ENCODE measurements around the gene SLC8A3. TPM values are rescaled to one million over a fixed set of nuclear protein-coding genes. Genes with fewer than 3 reads are reported as not detected.

Gene SLC8A3
- total and polyA plus RNA-seq, 2 of the 13 experiments (the other 11 are each of a cell fraction or from before 2014, with no cell fraction given): 0.01 to 0.02 TPM

- peaks cover 3 to 45% of the 10 kb centered on the region in 2 experiments for H3K27me3 ChIP-seq (ENCODE audit: control insufficient read depth in 1 of 2, insufficient read depth in 2 of 2, low read length in 2 of 2)
- in situ Hi-C loops (cut with HindIII; ENCODE audit: extremely low pct_ligation_motif_present, low pct_unique_long_range_greater_than_20kb) (no loop called here), intact Hi-C loops (cut with micrococcal nuclease; ENCODE audit: unreplicated experiment) (no loop called here)
- TF ChIP-seq DMAP1 (CRISPR knock-in tag; IDR thresholded peaks at IDR 0.05) (no peak), TEF (CRISPR knock-in tag; IDR thresholded peaks at IDR 0.05) (no peak)
- ChIA-PET POLR2A (no interaction called here), CTCF (ENCODE audit: low intra/inter-chr PET ratio, low total read pairs) (no interaction called here)
- no peak overlapping the region for H3K4me3 ChIP-seq (replicated peaks in 1 of 3; ENCODE audit: insufficient read depth in 1 of 3, low read depth in 2 of 3, low read length in 3 of 3)
- H4K20me1 ChIP-seq (ENCODE audit: insufficient read depth, low read length): no peaks in the 10 kb centered on the region
- peaks cover 7% of the 10 kb centered on the region for H3K4me1 ChIP-seq (ENCODE audit: insufficient read depth, low read length)
- ATAC-seq (no peak), DNase-seq (ENCODE audit: low spot score) (no peak), FAIRE-seq (no peak)
- no peaks in the 10 kb centered on the region for H3K9me3 ChIP-seq (ENCODE audit: low read length)
- H3K9ac ChIP-seq (ENCODE audit: insufficient read depth, low read depth, low read length): no peak overlapping the region
- WGBS (ENCODE audit: low lambda C conversion rate): 45% methylated on average over 6 of the region's 6 CpGs
- H3K79me2 ChIP-seq (ENCODE audit: insufficient read depth, low read length): no peaks in the 10 kb centered on the region
- H3K36me3 ChIP-seq (replicated peaks in 1 of 2; ENCODE audit: control insufficient read depth in 1 of 2, insufficient read depth in 2 of 2, low read length in 2 of 2): no peaks in the 10 kb centered on the region
- BruUV-seq (replicated peaks): no TSS peak
- H3K27ac ChIP-seq (ENCODE audit: extremely low read length, insufficient read depth, low read length): no peak overlapping the region
- H2AFZ ChIP-seq (ENCODE audit: low read length): no peak overlapping the region
- no peak overlapping the region for H3K4me2 ChIP-seq (ENCODE audit: low read depth, low read length)
Measured at GRCh38 chr14:70183991-70184390, 4.8 kb downstream of the SLC8A3 start.

GRCh38 chr14:70181276-70181675, 7.5 kb downstream of the SLC8A3 start:
- FAIRE-seq: no peak
- H3K9ac ChIP-seq (ENCODE audit: insufficient read depth, low read depth, low read length): no peak overlapping the region
- BruUV-seq (replicated peaks): no TSS peak
- intact Hi-C loops (cut with micrococcal nuclease; ENCODE audit: unreplicated experiment): no loop called here
- H3K4me2 ChIP-seq (ENCODE audit: low read depth, low read length): no peak overlapping the region
- no peaks in the 10 kb centered on the region for H3K36me3 ChIP-seq (replicated peaks in 1 of 2; ENCODE audit: control insufficient read depth in 1 of 2, insufficient read depth in 2 of 2, low read length in 2 of 2)
- TF ChIP-seq ZKSCAN8 (CRISPR knock-in tag; IDR thresholded peaks at IDR 0.05; ENCODE audit: borderline replicate concordance): no peak
- no peak for TF ChIP-seq ZNF747 (CRISPR knock-in tag; IDR thresholded peaks at IDR 0.05; ENCODE audit: borderline replicate concordance)
- no peak for TF ChIP-seq ZNF337 (CRISPR knock-in tag; IDR thresholded peaks at IDR 0.05; ENCODE audit: borderline replicate concordance, low read depth)
- TF ChIP-seq RCOR2 (CRISPR knock-in tag; IDR thresholded peaks at IDR 0.05): no peak
- no peak for TF ChIP-seq TGIF2 (CRISPR knock-in tag; IDR thresholded peaks at IDR 0.05)
- H3K4me1 ChIP-seq (ENCODE audit: insufficient read depth, low read length): no peaks in the 10 kb centered on the region
- ChIA-PET POLR2A (no interaction called here), CTCF (ENCODE audit: low intra/inter-chr PET ratio, low total read pairs) (no interaction called here)
- no peaks in the 10 kb centered on the region for H3K79me2 ChIP-seq (ENCODE audit: insufficient read depth, low read length)
- no peak for ATAC-seq
- no peak overlapping the region for H2AFZ ChIP-seq (ENCODE audit: low read length)
- H3K27me3 ChIP-seq (ENCODE audit: control insufficient read depth in 1 of 2, insufficient read depth in 2 of 2, low read length in 2 of 2): peaks cover 0 to 18% of the 10 kb centered on the region in 2 experiments; a peak in 3 of 5 replicates
- H3K9me3 ChIP-seq (ENCODE audit: low read length): no peaks in the 10 kb centered on the region
- no peak overlapping the region for H3K27ac ChIP-seq (ENCODE audit: extremely low read length, insufficient read depth, low read length)
- H3K4me3 ChIP-seq (replicated peaks in 1 of 3; ENCODE audit: insufficient read depth in 1 of 3, low read depth in 2 of 3, low read length in 3 of 3): no peak overlapping the region
- no peak for DNase-seq (ENCODE audit: low spot score)
- in situ Hi-C loops (cut with HindIII; ENCODE audit: extremely low pct_ligation_motif_present, low pct_unique_long_range_greater_than_20kb): no loop called here
- WGBS (ENCODE audit: low lambda C conversion rate): 0% methylated on average over 1 of the region's 1 CpG
- H4K20me1 ChIP-seq (ENCODE audit: insufficient read depth, low read length): no peaks in the 10 kb centered on the region
